Liver (tissue), 9 donors: ENCODE data around the gene SLK. TPM values are rescaled to one million over a fixed set of nuclear protein-coding genes. Genes with fewer than 3 reads are reported as not detected.

Source experiments
- DNase-seq: peaks from one replicate; pipeline ENCODE4 v3.0.0-alpha.2; 2017; ENCODE audit warnings: low spot score
- H3K27ac ChIP-seq, 2 donors: one replicate each; pipeline ENCODE4 v1.7.0; 2013; ENCODE audit warnings: inconsistent platforms in 2 of 2, low read length in 2 of 2, control low read depth in 1 of 2, low read depth in 1 of 2, mild to moderate bottlenecking in 1 of 2
- H3K27me3 ChIP-seq, 4 donors: one replicate each; pipeline versions ENCODE4 v1.6.1 to v1.7.0; 2013; ENCODE audit warnings: low read length in 3 of 4, inconsistent platforms in 1 of 4, mild to moderate bottlenecking in 1 of 4, moderate library complexity in 1 of 4; ENCODE audit not compliant: control insufficient read depth in 4 of 4, insufficient read depth in 4 of 4
- H3K36me3 ChIP-seq, 4 donors: one replicate each; pipeline versions ENCODE4 v1.6.1 to v1.7.0; 2013; ENCODE audit warnings: low read length in 3 of 4, mild to moderate bottlenecking in 3 of 4, low read depth in 1 of 4, moderate library complexity in 1 of 4; ENCODE audit not compliant: control insufficient read depth in 4 of 4, insufficient read depth in 3 of 4
- H3K4me1 ChIP-seq, 4 donors: one replicate each; pipeline versions ENCODE4 v1.6.1 to v1.7.0; 2013; ENCODE audit warnings: low read length in 3 of 4, mild to moderate bottlenecking in 3 of 4, moderate library complexity in 1 of 4; ENCODE audit not compliant: control insufficient read depth in 4 of 4, insufficient read depth in 4 of 4
- H3K4me3 ChIP-seq, 3 donors: one replicate each; pipeline versions ENCODE4 v1.6.1 to v1.7.0; 2013; ENCODE audit warnings: low read length in 3 of 3, control low read depth in 1 of 3, low read depth in 1 of 3, mild to moderate bottlenecking in 1 of 3
- H3K9ac ChIP-seq, 2 donors: one replicate each; pipeline ENCODE4 v1.7.0; 2013; ENCODE audit warnings: low read length in 2 of 2, mild to moderate bottlenecking in 2 of 2, moderate library complexity in 2 of 2, control low read depth in 1 of 2, low read depth in 1 of 2
- H3K9me3 ChIP-seq, 4 donors: one replicate each; pipeline versions ENCODE4 v1.6.1 to v1.7.0; 2013; ENCODE audit warnings: low read length in 3 of 4; ENCODE audit not compliant: control insufficient read depth in 4 of 4
- EGR1 ChIP-seq, 2 donors: IDR thresholded peaks; 2 replicates each; pipeline ENCODE4 v1.6.1; 2016 to 2018; ENCODE audit warnings: antibody characterized with exemption in 2 of 2, low read depth in 2 of 2
- FOXA1 ChIP-seq: IDR thresholded peaks from 2 replicates; pipeline ENCODE4 v1.6.1; 2016; ENCODE audit warnings: antibody characterized with exemption
- FOXA2 ChIP-seq: IDR thresholded peaks from 2 replicates; pipeline ENCODE4 v1.6.1; 2016; ENCODE audit warnings: antibody characterized with exemption
- GABPA ChIP-seq, 2 donors: IDR thresholded peaks in 1 of 2; conservative IDR thresholded peaks in 1 of 2; 2 replicates each; pipeline ENCODE4 v1.6.1; 2016; ENCODE audit warnings: antibody characterized with exemption in 2 of 2, mild to moderate bottlenecking in 1 of 2, moderate library complexity in 1 of 2
- HNF4A ChIP-seq, 2 donors: conservative IDR thresholded peaks; 2 replicates each; pipeline ENCODE4 v1.6.1; 2016; ENCODE audit warnings: antibody characterized with exemption in 2 of 2, mild to moderate bottlenecking in 2 of 2
- HNF4G ChIP-seq: IDR thresholded peaks from 2 replicates; pipeline ENCODE4 v1.6.1; 2016; ENCODE audit warnings: antibody characterized with exemption
- JUND ChIP-seq, 2 donors: IDR thresholded peaks; 2 replicates each; pipeline ENCODE4 v1.6.1; 2016; ENCODE audit warnings: antibody characterized with exemption in 2 of 2
- NR2F2 ChIP-seq: IDR thresholded peaks from 2 replicates; pipeline ENCODE4 v1.6.1; 2016; ENCODE audit warnings: antibody characterized with exemption
- RXRA ChIP-seq, 2 donors: IDR thresholded peaks; 2 replicates each; pipeline ENCODE4 v1.6.1; 2017 to 2018; ENCODE audit warnings: antibody characterized with exemption in 2 of 2, mild to moderate bottlenecking in 1 of 2
- SP1 ChIP-seq: IDR thresholded peaks from 2 replicates; pipeline ENCODE4 v1.6.1; 2018; ENCODE audit warnings: antibody characterized with exemption, mild to moderate bottlenecking
- TAF1 ChIP-seq: conservative IDR thresholded peaks from 2 replicates; pipeline ENCODE4 v1.6.1; 2016; ENCODE audit warnings: antibody characterized with exemption, mild to moderate bottlenecking
- YY1 ChIP-seq: IDR thresholded peaks from 2 replicates; pipeline ENCODE4 v1.6.1; 2016; ENCODE audit warnings: antibody characterized with exemption, mild to moderate bottlenecking
- polyA plus RNA-seq, 2 donors: library from polyadenylated mRNA; stranded (reverse) in 1 of 2; unstranded in 1 of 2; fragments of 200-250 nt in 1 of 2; fragments of >200 nt in 1 of 2; fragmentation: Nextera tagmentation in 1 of 2; extraction: Ambion mirVana in 1 of 2; gene quantifications; one replicate each; pipeline versions ENCODE4 v1.2.1 to v1.2.3, GENCODE V29; 2013 to 2015
- total RNA-seq, 2 donors: library from RNA; depleted of rRNA; stranded (reverse); fragments of >200 nt; gene quantifications; one replicate each; pipeline ENCODE4 v1.2.3, GENCODE V29; 2014
- TF ChIP-seq, protein P1 (sequence below): IDR thresholded peaks from 2 replicates; pipeline ENCODE4 v1.6.1; 2016; ENCODE audit warnings: antibody characterized with exemption
- TF ChIP-seq, protein P2 (sequence below): IDR thresholded peaks from 2 replicates; pipeline ENCODE4 v1.6.1; 2016; ENCODE audit warnings: antibody characterized with exemption
- TF ChIP-seq, protein P3 (sequence below): IDR thresholded peaks from 2 replicates; pipeline ENCODE4 v1.6.1; 2016; ENCODE audit warnings: antibody characterized with exemption, mild to moderate bottlenecking
- TF ChIP-seq, protein P4 (sequence below): fragments of 150-350 bp; IDR thresholded peaks from 2 replicates; pipeline ENCODE4 v1.5.1; 2017; ENCODE audit warnings: improper control_type of control experiment, low read depth, low read length; ENCODE audit not compliant: missing input control
- TF ChIP-seq, protein P5 (sequence below): IDR thresholded peaks from 2 replicates; pipeline ENCODE4 v1.6.1; 2016; ENCODE audit warnings: antibody characterized with exemption
- donor health status: healthy.
- donor health status: healthy.
- donor health status: healthy.
- donor health status: healthy.
- donor health status: healthy.

SLK gene
- total and polyA plus RNA-seq, 4 donors, result 3.9 to 20.3 (median 12.4) TPM

DNA sequence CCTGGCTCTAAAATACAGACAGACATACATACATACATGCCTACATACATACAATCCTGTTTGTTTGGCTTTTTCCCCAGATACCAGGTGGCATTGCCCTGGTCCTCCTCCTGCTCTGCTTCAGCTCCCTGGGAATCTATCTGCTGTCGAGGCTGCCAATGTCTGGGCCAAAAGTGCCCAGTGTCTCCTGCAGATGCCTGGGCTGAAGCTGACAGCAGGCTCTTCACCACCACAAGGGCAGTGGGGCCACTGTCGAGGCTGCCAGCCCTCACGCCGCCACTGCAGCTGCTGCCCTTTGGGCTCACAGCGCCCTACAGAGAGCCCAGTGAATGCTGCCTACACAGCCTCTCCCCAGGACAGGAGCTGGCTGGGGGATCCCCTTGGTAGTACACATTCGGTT lies 30.9 kb upstream of the SLK start (continued):
- TF ChIP-seq HNF4G (no peak), JUND (IDR thresholded peaks at IDR 0.05) (no peak), FOXA2 (no peak)
- TF ChIP-seq, protein P1, sequence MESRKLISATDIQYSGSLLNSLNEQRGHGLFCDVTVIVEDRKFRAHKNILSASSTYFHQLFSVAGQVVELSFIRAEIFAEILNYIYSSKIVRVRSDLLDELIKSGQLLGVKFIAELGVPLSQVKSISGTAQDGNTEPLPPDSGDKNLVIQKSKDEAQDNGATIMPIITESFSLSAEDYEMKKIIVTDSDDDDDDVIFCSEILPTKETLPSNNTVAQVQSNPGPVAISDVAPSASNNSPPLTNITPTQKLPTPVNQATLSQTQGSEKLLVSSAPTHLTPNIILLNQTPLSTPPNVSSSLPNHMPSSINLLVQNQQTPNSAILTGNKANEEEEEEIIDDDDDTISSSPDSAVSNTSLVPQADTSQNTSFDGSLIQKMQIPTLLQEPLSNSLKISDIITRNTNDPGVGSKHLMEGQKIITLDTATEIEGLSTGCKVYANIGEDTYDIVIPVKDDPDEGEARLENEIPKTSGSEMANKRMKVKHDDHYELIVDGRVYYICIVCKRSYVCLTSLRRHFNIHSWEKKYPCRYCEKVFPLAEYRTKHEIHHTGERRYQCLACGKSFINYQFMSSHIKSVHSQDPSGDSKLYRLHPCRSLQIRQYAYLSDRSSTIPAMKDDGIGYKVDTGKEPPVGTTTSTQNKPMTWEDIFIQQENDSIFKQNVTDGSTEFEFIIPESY, result no peak
- TF ChIP-seq, protein P2, sequence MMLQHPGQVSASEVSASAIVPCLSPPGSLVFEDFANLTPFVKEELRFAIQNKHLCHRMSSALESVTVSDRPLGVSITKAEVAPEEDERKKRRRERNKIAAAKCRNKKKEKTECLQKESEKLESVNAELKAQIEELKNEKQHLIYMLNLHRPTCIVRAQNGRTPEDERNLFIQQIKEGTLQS, result no peak

DNA sequence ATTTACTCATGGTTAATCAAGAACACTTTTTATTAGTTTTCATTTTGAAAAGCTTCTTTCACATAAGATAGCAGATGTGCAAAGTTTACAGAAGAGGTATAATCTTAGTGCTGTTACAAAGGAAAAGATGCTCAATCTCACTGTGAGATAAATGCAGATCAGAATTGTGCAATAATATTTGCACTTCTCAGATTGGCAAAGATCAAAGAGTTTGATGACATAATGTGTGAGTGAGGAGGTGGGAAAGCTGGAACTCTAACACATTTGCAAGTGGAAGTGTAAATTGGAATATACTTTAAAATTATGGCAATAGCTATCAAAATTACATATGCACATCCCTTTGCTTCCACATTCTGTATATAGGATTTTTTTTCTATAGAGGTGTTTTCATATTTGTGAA lies 27.4 kb upstream of the SLK start:
- Histone ChIP-seq H3K9ac (no peak overlapping the region), H3K4me1 (no peaks in the 10 kb centered on the region), H3K4me3 (no peak overlapping the region), H3K9me3 (no peaks in the 10 kb centered on the region), H3K27ac (no peak overlapping the region), H3K27me3 (no peaks in the 10 kb centered on the region), H3K36me3 (no peaks in the 10 kb centered on the region)
- TF ChIP-seq TAF1 (no peak), GABPA (IDR thresholded peaks at IDR 0.05 in 1 of 2, conservative IDR thresholded peaks at IDR 0.05 in 1 of 2) (no peak), FOXA1 (no peak), EGR1 (IDR thresholded peaks at IDR 0.05; ENCODE audit: low read depth in 2 of 2) (no peak), RXRA (IDR thresholded peaks at IDR 0.05) (no peak), SP1 (no peak), YY1 (no peak), HNF4G (no peak), HNF4A (conservative IDR thresholded peaks at IDR 0.05) (no peak), NR2F2 (no peak)
- TF ChIP-seq, protein P3, sequence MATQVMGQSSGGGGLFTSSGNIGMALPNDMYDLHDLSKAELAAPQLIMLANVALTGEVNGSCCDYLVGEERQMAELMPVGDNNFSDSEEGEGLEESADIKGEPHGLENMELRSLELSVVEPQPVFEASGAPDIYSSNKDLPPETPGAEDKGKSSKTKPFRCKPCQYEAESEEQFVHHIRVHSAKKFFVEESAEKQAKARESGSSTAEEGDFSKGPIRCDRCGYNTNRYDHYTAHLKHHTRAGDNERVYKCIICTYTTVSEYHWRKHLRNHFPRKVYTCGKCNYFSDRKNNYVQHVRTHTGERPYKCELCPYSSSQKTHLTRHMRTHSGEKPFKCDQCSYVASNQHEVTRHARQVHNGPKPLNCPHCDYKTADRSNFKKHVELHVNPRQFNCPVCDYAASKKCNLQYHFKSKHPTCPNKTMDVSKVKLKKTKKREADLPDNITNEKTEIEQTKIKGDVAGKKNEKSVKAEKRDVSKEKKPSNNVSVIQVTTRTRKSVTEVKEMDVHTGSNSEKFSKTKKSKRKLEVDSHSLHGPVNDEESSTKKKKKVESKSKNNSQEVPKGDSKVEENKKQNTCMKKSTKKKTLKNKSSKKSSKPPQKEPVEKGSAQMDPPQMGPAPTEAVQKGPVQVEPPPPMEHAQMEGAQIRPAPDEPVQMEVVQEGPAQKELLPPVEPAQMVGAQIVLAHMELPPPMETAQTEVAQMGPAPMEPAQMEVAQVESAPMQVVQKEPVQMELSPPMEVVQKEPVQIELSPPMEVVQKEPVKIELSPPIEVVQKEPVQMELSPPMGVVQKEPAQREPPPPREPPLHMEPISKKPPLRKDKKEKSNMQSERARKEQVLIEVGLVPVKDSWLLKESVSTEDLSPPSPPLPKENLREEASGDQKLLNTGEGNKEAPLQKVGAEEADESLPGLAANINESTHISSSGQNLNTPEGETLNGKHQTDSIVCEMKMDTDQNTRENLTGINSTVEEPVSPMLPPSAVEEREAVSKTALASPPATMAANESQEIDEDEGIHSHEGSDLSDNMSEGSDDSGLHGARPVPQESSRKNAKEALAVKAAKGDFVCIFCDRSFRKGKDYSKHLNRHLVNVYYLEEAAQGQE, result no peak
- TF ChIP-seq, protein P4, sequence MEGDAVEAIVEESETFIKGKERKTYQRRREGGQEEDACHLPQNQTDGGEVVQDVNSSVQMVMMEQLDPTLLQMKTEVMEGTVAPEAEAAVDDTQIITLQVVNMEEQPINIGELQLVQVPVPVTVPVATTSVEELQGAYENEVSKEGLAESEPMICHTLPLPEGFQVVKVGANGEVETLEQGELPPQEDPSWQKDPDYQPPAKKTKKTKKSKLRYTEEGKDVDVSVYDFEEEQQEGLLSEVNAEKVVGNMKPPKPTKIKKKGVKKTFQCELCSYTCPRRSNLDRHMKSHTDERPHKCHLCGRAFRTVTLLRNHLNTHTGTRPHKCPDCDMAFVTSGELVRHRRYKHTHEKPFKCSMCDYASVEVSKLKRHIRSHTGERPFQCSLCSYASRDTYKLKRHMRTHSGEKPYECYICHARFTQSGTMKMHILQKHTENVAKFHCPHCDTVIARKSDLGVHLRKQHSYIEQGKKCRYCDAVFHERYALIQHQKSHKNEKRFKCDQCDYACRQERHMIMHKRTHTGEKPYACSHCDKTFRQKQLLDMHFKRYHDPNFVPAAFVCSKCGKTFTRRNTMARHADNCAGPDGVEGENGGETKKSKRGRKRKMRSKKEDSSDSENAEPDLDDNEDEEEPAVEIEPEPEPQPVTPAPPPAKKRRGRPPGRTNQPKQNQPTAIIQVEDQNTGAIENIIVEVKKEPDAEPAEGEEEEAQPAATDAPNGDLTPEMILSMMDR, result no peak
- TF ChIP-seq, protein P5, sequence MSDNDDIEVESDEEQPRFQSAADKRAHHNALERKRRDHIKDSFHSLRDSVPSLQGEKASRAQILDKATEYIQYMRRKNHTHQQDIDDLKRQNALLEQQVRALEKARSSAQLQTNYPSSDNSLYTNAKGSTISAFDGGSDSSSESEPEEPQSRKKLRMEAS, result no peak
- TF ChIP-seq, protein P2, result no peak
- TF ChIP-seq, protein P1, result no peak
- DNase-seq, result no peak
